ENCODE data around the gene P4HTM.
A peak's percentile ranks its signal among the peaks of the same experiment; 100 is the strongest.

Gene P4HTM

DNA sequence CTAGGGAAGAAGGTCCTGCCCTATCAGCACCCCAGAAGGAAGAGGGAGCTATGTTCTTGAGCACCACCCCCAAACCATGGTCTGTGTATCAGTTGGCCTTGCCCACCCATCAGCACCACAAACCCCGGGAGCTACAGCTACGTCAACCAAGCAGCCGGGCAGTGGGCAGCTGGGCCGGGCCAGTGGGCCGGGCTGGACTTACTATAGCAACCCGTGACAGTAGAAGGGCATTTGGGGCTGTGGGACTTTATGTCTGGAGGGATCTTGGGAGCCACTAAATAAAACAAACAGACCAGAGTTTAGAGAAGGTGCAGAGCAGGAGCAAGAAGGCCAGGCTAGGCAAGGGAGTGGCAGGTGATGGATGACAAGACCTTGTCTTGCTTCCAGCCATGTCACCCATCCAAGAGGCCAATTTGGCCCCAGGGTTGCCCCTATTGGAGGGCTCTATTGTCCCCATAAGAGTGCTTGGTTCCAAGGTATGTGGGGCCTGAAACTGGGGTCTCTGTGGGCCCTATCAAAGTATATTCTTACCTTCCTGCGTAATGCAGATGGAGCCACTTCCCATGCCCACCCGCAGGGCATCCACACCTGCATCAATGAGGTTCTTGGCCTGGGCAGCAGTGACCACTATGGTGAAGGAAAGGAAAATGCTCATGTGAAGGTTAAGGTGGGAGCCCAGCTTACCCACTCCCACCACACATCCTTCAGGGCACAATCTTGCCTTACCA, 35.9 kb downstream of the P4HTM start:
- H3K36me3 ChIP-seq (replicated peaks in 1 of 2; ENCODE audit: control insufficient read depth in 2 of 2, insufficient read depth in 2 of 2, low read length in 2 of 2), result peaks cover 46 to 79% of the 10 kb centered on the region in 2 donors
- H3K27me3 ChIP-seq (ENCODE audit: control insufficient read depth in 3 of 3, insufficient read depth in 3 of 3, low read depth in 1 of 3, low read length in 3 of 3), result no peaks in the 10 kb centered on the region
- no peak overlapping the region for H3K4me3 ChIP-seq (ENCODE audit: low read length in 2 of 2)
- no peak overlapping the region for H3K4me2 ChIP-seq (ENCODE audit: insufficient read depth, low read length, poor library complexity, severe bottlenecking)
- H2AFZ ChIP-seq (ENCODE audit: low read length), result no peak overlapping the region
- H4K91ac ChIP-seq (ENCODE audit: low read depth, low read length, poor library complexity), result no peak overlapping the region
- peaks cover 16% of the 10 kb centered on the region for H3K79me1 ChIP-seq (ENCODE audit: low read depth, low read length)
- H3K14ac ChIP-seq (ENCODE audit: low read length), result no peak overlapping the region
- no peak overlapping the region for H3K4ac ChIP-seq (ENCODE audit: low read length)
- no peak overlapping the region for H2BK12ac ChIP-seq (ENCODE audit: low read length)
- peaks cover 14 to 19% of the 10 kb centered on the region in 2 donors for H3K4me1 ChIP-seq (ENCODE audit: control insufficient read depth in 2 of 2, insufficient read depth in 1 of 2, low read depth in 1 of 2, low read length in 2 of 2)
- no CpG with 5 or more reads among the region's 8 CpGs for WGBS, 2 donors (ENCODE audit: extremely low coverage in 2 of 2, insufficient read length in 2 of 2, insufficient replicate concordance in 1 of 2)
- H2BK120ac ChIP-seq (ENCODE audit: low read depth, low read length), result no peak overlapping the region
- no peak overlapping the region for H2BK5ac ChIP-seq (ENCODE audit: low read length)
- H2BK15ac ChIP-seq (ENCODE audit: low read length), result no peak overlapping the region
- no peaks in the 10 kb centered on the region for H3K9me3 ChIP-seq (replicated peaks in 1 of 2; ENCODE audit: control insufficient read depth in 2 of 2, insufficient read depth in 1 of 2, low read depth in 1 of 2, low read length in 2 of 2)
- no peak overlapping the region for H3K27ac ChIP-seq (replicated peaks; ENCODE audit: low read length)
- H2AK5ac ChIP-seq (ENCODE audit: low read depth, low read length), result no peak overlapping the region
- no peak overlapping the region for H4K8ac ChIP-seq (ENCODE audit: low read depth, low read length)
- peak overlapping the region; percentile 17 for H3K9ac ChIP-seq (ENCODE audit: low read depth, low read length, poor library complexity)
- H3K18ac ChIP-seq (ENCODE audit: low read length), result no peak overlapping the region
- H3K23ac ChIP-seq (ENCODE audit: low read depth, low read length, poor library complexity), result no peak overlapping the region
- DNase-seq (ENCODE audit: low spot score), result no peak

DNA sequence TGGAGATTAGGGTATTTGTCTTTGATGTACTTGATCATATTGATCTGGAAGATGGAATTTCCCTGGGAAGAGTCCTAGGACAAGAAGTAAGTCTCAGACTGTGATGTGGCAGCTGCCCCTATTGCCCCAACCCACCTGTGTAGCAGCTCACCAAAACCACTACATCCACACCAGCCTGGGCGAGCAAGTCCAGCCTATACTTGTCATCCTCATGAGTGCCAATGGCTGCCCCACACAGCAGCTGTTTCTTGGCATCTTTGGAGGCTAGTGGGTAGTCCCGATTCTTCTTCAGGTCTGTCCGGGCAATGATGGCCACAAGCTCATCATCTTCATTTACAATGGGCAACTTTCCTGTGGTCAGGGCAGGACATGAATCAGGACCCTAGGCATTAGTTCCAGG, 36.5 kb downstream of the P4HTM start:
- DNase-seq (ENCODE audit: low spot score), result no peak
- H2BK120ac ChIP-seq (ENCODE audit: low read depth, low read length), result no peak overlapping the region
- no peak overlapping the region for H2BK5ac ChIP-seq (ENCODE audit: low read length)
- H3K27me3 ChIP-seq (ENCODE audit: control insufficient read depth in 3 of 3, insufficient read depth in 3 of 3, low read depth in 1 of 3, low read length in 3 of 3), result no peaks in the 10 kb centered on the region
- no peak overlapping the region for H3K4ac ChIP-seq (ENCODE audit: low read length)
- H3K36me3 ChIP-seq (replicated peaks in 1 of 2; ENCODE audit: control insufficient read depth in 2 of 2, insufficient read depth in 2 of 2, low read length in 2 of 2), result peaks cover 47 to 85% of the 10 kb centered on the region in 2 donors
- H3K79me1 ChIP-seq (ENCODE audit: low read depth, low read length), result peaks cover 16% of the 10 kb centered on the region
- no peak overlapping the region for H3K4me3 ChIP-seq (ENCODE audit: low read length in 2 of 2)
- WGBS, 2 donors (ENCODE audit: extremely low coverage in 2 of 2, insufficient read length in 2 of 2, insufficient replicate concordance in 1 of 2), result no CpG with 5 or more reads among the region's 3 CpGs
- H3K4me2 ChIP-seq (ENCODE audit: insufficient read depth, low read length, poor library complexity, severe bottlenecking), result no peak overlapping the region
- H3K23ac ChIP-seq (ENCODE audit: low read depth, low read length, poor library complexity), result no peak overlapping the region
- H3K4me1 ChIP-seq (ENCODE audit: control insufficient read depth in 2 of 2, insufficient read depth in 1 of 2, low read depth in 1 of 2, low read length in 2 of 2), result peaks cover 14 to 19% of the 10 kb centered on the region in 2 donors
- no peak overlapping the region for H4K8ac ChIP-seq (ENCODE audit: low read depth, low read length)
- no peak overlapping the region for H3K18ac ChIP-seq (ENCODE audit: low read length)
- no peak overlapping the region for H3K27ac ChIP-seq (replicated peaks; ENCODE audit: low read length)
- H2BK15ac ChIP-seq (ENCODE audit: low read length), result no peak overlapping the region
- no peaks in the 10 kb centered on the region for H3K9me3 ChIP-seq (replicated peaks in 1 of 2; ENCODE audit: control insufficient read depth in 2 of 2, insufficient read depth in 1 of 2, low read depth in 1 of 2, low read length in 2 of 2)
- H4K91ac ChIP-seq (ENCODE audit: low read depth, low read length, poor library complexity), result no peak overlapping the region
- H2AFZ ChIP-seq (ENCODE audit: low read length), result no peak overlapping the region
- H3K14ac ChIP-seq (ENCODE audit: low read length), result no peak overlapping the region
- no peak overlapping the region for H2AK5ac ChIP-seq (ENCODE audit: low read depth, low read length)
- no peak overlapping the region for H2BK12ac ChIP-seq (ENCODE audit: low read length)
- H3K9ac ChIP-seq (ENCODE audit: low read depth, low read length, poor library complexity), result no peak overlapping the region

DNA sequence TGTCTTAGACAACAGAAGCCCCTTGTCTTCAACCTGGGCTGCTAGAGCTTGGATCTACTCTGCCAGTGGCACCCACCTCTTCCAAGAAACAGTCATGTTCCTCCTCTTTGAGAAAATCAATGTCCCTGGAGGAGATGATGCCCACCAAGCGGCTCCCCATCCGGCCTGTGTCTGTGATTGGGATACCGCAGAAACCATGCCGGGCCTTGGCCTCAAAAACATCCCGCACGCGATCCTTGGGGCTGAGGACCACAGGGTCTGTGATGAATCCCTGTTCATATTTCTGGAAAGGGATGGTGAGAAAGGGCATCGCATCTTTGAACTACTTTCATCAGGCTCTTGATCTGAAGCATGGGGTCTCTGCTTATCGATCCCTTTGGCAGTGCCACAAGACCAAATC, 37.6 kb downstream of the P4HTM start:
- H3K79me1 ChIP-seq (ENCODE audit: low read depth, low read length), result peaks cover 14% of the 10 kb centered on the region
- H3K4me2 ChIP-seq (ENCODE audit: insufficient read depth, low read length, poor library complexity, severe bottlenecking), result no peak overlapping the region
- WGBS, 2 donors (ENCODE audit: extremely low coverage in 2 of 2, insufficient read length in 2 of 2, insufficient replicate concordance in 1 of 2), result no CpG with 5 or more reads among the region's 9 CpGs
- no peak overlapping the region for H3K4ac ChIP-seq (ENCODE audit: low read length)
- H2BK5ac ChIP-seq (ENCODE audit: low read length), result no peak overlapping the region
- no peak overlapping the region for H3K18ac ChIP-seq (ENCODE audit: low read length)
- H3K4me3 ChIP-seq (ENCODE audit: low read length in 2 of 2), result no peak overlapping the region
- H3K14ac ChIP-seq (ENCODE audit: low read length), result no peak overlapping the region
- H3K23ac ChIP-seq (ENCODE audit: low read depth, low read length, poor library complexity), result no peak overlapping the region
- DNase-seq (ENCODE audit: low spot score), result no peak
- no peak overlapping the region for H4K8ac ChIP-seq (ENCODE audit: low read depth, low read length)
- H2BK120ac ChIP-seq (ENCODE audit: low read depth, low read length), result no peak overlapping the region
- no peak overlapping the region for H3K9ac ChIP-seq (ENCODE audit: low read depth, low read length, poor library complexity)
- no peaks in the 10 kb centered on the region for H3K9me3 ChIP-seq (replicated peaks in 1 of 2; ENCODE audit: control insufficient read depth in 2 of 2, insufficient read depth in 1 of 2, low read depth in 1 of 2, low read length in 2 of 2)
- no peak overlapping the region for H2BK12ac ChIP-seq (ENCODE audit: low read length)
- no peak overlapping the region for H2AFZ ChIP-seq (ENCODE audit: low read length)
- peaks cover 58 to 94% of the 10 kb centered on the region in 2 donors for H3K36me3 ChIP-seq (replicated peaks in 1 of 2; ENCODE audit: control insufficient read depth in 2 of 2, insufficient read depth in 2 of 2, low read length in 2 of 2)
- H3K27ac ChIP-seq (replicated peaks; ENCODE audit: low read length), result no peak overlapping the region
- no peak overlapping the region for H4K91ac ChIP-seq (ENCODE audit: low read depth, low read length, poor library complexity)
- H2AK5ac ChIP-seq (ENCODE audit: low read depth, low read length), result no peak overlapping the region
- peaks cover 12 to 17% of the 10 kb centered on the region in 2 donors for H3K4me1 ChIP-seq (ENCODE audit: control insufficient read depth in 2 of 2, insufficient read depth in 1 of 2, low read depth in 1 of 2, low read length in 2 of 2)
- H3K27me3 ChIP-seq (ENCODE audit: control insufficient read depth in 3 of 3, insufficient read depth in 3 of 3, low read depth in 1 of 3, low read length in 3 of 3), result no peaks in the 10 kb centered on the region
- H2BK15ac ChIP-seq (ENCODE audit: low read length), result no peak overlapping the region

DNA sequence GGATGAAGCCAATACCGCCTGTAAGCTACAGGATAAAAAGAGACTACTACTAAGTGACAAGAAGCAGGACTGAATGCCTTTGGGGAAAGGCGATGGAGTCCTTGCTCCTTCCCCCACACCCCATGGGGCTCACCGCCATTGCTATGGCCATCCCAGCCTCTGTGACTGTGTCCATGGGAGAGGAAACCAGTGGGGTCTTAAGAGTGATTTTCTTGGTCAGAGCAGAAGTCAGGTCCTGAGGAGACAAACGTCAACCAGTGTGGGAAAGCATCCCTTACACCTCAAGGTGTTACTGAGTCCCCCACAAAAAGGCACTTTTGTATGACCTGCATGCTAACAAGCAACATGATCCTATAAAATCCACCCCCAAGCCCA, 38.2 kb downstream of the P4HTM start:
- Histone ChIP-seq H3K79me1 (ENCODE audit: low read depth, low read length) (peaks cover 10% of the 10 kb centered on the region), H2BK15ac (ENCODE audit: low read length) (no peak overlapping the region), H3K27me3 (ENCODE audit: control insufficient read depth in 3 of 3, insufficient read depth in 3 of 3, low read depth in 1 of 3, low read length in 3 of 3) (no peaks in the 10 kb centered on the region), H2BK12ac (ENCODE audit: low read length) (no peak overlapping the region), H3K27ac (replicated peaks; ENCODE audit: low read length) (no peak overlapping the region), H3K4me1 (ENCODE audit: control insufficient read depth in 2 of 2, insufficient read depth in 1 of 2, low read depth in 1 of 2, low read length in 2 of 2) (peaks cover 6 to 10% of the 10 kb centered on the region in 2 donors), H4K8ac (ENCODE audit: low read depth, low read length) (no peak overlapping the region), H2AK5ac (ENCODE audit: low read depth, low read length) (no peak overlapping the region), H3K14ac (ENCODE audit: low read length) (no peak overlapping the region), H2BK5ac (ENCODE audit: low read length) (peak overlapping the region; percentile 35), H3K4ac (ENCODE audit: low read length) (no peak overlapping the region), H3K4me2 (ENCODE audit: insufficient read depth, low read length, poor library complexity, severe bottlenecking) (peak overlapping the region; percentile 92), H2BK120ac (ENCODE audit: low read depth, low read length) (no peak overlapping the region), H3K36me3 (replicated peaks in 1 of 2; ENCODE audit: control insufficient read depth in 2 of 2, insufficient read depth in 2 of 2, low read length in 2 of 2) (peaks cover 60 to 94% of the 10 kb centered on the region in 2 donors), H3K23ac (ENCODE audit: low read depth, low read length, poor library complexity) (no peak overlapping the region), H4K91ac (ENCODE audit: low read depth, low read length, poor library complexity) (no peak overlapping the region), H3K9ac (ENCODE audit: low read depth, low read length, poor library complexity) (no peak overlapping the region), H3K9me3 (replicated peaks in 1 of 2; ENCODE audit: control insufficient read depth in 2 of 2, insufficient read depth in 1 of 2, low read depth in 1 of 2, low read length in 2 of 2) (no peaks in the 10 kb centered on the region), H3K18ac (ENCODE audit: low read length) (no peak overlapping the region), H3K4me3 (ENCODE audit: low read length in 2 of 2) (peak overlapping the region; percentile 72 to 83), H2AFZ (ENCODE audit: low read length) (no peak overlapping the region)
- DNase-seq (ENCODE audit: low spot score), result no peak
- WGBS, 2 donors (ENCODE audit: extremely low coverage in 2 of 2, insufficient read length in 2 of 2, insufficient replicate concordance in 1 of 2), result no CpG with 5 or more reads among the region's 4 CpGs
